KG1 (cell line): ENCODE measurements around the gene ARID3C.

ENCODE experiments used
- DNase-seq: peaks from one replicate; lab custom pipeline; 2025; lab: John Stamatoyannopoulos, UW

Gene ARID3C

DNA sequence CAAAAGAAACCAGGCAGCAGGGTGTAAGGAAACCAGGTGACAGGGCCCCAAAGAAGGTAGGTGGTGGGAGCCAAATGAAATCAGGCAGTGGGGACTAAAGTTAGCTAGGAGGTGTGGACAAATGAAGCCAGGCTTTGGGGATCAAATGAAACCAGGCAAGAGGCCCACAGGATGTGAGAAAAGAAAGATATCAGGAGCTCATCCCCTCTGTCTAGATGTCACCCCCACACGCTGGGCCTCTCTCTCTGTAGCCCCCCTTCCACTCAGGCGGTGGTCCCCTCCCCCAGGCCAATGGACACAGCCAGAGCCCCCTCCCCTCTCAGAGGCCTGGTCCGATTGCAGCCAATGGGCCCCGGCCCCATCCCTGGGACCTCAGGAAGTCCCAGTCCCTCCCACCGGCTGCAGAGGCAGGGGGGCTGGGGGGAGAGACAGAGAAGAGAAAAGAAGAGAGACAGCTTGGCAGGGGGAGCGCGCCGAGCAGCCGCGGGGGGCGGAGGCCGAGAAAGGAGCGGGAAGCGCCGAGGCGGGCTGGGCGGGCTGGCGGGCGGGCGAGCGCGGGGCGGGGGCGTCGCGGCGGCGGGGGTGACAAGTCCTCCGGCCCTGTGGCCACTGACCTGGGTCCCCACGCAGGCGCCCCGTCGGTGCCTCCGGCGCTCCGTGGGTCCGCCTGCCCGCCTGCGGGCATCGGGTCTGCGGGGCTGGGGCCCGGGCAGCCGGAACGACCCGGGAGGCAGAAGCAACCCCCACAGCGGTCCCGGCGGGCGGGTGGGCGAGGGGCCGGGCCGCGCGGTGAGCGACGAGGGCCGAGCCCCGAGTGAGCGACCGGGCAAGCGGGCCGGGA is 51.2 kb downstream of the ARID3C start:
- no peak for DNase-seq

DNA sequence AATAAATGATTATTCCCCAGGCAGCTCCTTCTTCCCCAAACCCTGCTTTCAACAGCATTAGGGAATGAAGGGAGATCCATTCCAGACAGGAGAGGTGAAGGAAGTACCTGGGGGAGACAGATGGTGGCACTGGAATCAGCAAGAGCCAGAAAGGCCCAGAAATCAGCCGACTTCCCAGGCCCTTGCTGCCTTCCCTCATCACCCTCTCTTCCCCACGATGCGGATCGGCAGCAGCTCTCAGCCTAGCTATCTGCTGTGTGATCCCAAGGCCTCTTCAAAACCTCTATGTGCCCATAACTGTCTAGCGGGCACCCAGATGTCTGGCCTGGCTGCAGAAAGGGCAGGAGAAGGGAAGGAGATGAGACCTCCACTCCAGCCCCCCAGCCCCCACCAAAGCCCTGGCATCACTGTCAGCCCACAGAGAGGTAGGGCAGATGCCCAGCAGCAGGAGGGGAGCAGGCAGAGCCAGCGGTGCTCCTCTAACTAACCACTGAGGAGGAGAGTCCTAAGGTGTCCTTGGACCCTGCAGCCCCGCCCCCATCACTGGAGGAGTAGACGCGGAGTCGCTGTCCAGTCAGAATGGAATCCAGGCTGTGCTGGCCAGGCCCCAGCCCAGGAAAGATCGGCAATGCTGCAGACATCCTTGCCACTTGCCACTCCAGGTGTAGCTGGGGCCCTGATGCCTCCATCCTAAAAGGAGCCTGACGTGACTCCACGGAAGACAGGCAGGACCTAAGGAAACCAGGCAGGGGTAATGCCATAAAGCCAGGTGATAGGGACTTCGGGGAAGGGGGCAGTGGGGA is 52.1 kb downstream of the ARID3C start:
- DNase-seq = no peak

DNA sequence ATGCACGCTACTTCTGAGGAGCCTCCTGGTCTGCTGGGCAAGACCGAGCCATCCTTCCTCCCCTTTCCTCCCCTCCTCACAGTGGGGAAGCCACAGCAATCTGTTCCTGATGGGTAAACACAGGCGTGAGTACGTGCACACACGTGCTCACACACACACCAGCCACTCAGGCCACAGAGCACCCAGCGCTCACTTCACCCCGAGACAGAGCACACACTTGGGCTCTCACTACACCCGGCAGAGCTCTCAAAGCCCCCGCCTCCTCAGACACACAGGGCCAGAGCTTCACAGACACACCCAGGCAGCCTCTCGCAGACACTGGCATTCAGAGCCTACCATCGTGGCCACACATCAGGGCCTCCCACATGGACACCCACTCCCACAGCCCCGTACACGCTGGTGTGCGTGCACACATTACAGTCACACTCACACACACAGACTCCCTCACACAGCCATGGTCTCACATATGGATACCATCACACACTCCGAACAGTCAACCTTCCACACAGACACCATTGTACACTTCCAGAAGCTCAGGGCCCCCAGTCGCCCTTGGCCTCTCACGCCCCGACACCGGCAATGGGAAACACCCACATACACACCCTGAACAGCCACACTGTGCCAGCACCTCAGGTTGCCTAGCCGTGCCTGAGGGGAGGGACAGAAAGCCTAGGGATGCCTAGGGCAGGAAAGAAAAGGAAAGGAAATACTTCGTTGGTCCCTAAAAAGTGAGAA is 52.8 kb downstream of the ARID3C start:
- DNase-seq = no peak

DNA sequence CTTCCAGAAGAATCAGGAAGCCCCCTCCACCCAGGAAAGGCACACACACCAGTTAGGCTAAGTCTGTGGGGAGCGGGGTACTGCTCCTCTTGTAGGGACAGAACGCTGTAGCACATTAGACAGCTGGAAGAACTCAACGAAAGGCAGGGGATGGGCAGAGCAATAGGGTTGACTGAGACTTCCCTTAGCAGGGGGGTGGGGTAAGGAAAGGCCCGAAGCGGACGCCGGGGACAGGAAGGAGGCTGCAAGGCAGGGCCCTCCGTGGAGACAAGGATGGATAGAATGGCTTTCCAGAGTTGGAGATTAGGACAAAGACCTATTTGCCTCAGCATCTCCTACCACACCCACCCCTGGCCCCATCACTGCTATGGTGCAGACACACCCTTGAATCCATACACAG is 53.6 kb downstream of the ARID3C start:
- DNase-seq = no peak

DNA sequence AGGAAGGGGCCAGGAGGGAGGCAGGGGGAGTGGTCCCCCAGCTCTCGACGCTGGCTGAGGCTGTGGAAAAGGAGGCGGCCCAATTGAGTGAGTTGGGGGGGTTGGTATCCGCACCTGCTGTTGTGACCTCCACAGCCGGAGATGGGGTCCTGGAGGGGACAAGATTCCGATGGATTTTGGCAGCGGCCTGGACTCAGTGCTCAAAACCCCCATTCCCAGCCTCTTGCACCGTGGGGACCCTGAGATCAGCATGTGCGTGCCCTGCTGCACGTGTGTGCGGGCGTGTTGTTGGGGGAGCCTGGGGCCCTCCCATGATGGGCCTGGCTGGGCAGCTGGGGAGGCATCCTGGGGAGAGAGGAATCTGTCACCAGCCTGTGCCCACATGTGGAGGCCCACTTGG is 54.3 kb downstream of the ARID3C start:
- no peak for DNase-seq

DNA sequence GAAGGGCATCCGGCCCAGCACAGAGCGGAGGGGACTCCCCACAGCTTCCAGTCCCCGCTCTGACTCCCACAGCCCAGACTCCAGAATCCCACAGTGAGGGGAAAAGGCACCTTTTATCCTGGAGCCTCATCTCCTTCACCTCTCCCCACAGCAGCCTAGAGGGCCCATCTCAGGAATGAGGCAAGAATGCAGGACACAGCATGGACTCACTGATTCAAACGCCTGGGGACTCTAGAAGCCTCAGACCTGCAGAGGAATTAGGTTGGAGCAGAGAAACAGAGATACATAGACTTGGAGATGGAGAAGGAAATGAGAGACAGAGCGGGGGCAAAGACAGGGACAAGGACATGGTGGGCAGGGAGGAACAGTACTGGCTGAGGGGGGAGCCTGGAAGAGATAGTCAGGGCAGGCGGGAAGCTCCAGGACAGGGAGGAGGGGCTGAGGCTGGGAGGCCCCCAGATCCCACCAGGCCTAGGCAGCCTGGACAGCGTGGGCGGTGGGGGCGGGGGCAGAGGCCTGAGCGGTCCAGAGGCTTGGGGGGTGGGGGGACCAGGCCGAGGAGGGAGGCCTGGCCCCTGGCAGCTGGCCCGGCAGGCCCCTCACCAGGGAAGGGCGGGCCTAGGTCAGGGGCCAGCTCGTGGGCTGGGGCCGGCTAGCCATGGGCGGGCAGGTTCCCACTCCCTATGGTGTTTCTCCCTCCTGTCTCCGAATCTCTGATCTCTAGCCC is 55.1 kb downstream of the ARID3C start:
- no peak for DNase-seq

DNA sequence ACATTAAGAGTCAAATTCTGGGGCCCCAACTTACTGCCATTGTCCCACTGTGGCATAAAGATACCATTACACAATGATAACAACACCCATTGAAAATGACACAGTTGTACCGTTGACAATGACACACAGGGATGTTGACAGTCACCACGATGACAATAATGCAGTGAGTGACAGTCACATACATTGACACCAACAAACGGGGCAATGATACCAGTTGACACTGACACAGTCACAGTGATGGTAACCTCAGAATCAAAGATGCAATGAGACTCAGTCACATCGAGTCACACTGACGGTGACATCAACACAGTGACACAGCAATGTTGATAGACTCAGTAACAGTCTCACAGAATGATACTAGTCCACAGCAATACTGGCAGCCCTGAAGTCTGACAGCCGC is 56.2 kb downstream of the ARID3C start:
- no peak for DNase-seq

DNA sequence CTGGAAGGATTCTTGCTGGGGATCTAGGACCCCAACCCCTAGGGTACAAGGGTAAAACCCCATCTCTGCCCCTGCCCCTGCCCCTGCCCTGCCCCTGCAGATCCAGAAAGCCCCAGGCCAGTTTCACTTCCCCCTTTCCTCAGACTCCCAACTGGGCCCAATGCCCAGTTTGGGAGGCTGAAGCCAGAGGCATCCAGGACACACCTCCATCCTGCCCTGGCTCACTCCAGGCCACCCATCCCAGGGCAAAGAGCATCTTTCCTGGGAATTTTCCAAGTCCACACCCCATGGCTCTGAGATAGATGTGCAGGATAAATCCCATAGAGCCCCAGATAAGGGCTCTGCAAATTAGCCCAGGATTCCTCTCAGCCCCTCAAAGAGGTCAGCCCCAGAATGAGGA is 56.8 kb downstream of the ARID3C start:
- no peak for DNase-seq

DNA sequence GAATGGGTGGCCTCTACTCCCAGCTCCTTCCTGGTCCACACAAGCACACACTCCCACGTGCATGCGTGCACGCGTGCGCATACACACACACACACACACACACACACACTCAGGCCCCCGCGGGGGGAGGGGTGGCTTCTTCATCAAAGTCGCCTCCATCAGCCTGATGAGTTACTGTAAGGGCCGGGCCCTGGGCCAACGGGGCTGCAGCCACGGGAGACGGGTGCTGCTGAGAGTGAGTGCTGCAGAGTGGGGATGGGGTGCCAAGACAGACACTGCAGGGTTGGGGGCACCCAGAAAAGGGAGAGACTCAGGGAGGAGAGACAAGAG is 57.4 kb downstream of the ARID3C start:
- DNase-seq = no peak
